ENCODE measurements around the gene PHPT1.
A peak's percentile ranks its signal among the peaks of the same experiment; 100 is the strongest.
"Not testable (repeated sequence)": the region's sequence is repeated elsewhere in the genome, so short reads cannot be mapped to it uniquely, and the experiment has no call there.

Gene PHPT1

DNA sequence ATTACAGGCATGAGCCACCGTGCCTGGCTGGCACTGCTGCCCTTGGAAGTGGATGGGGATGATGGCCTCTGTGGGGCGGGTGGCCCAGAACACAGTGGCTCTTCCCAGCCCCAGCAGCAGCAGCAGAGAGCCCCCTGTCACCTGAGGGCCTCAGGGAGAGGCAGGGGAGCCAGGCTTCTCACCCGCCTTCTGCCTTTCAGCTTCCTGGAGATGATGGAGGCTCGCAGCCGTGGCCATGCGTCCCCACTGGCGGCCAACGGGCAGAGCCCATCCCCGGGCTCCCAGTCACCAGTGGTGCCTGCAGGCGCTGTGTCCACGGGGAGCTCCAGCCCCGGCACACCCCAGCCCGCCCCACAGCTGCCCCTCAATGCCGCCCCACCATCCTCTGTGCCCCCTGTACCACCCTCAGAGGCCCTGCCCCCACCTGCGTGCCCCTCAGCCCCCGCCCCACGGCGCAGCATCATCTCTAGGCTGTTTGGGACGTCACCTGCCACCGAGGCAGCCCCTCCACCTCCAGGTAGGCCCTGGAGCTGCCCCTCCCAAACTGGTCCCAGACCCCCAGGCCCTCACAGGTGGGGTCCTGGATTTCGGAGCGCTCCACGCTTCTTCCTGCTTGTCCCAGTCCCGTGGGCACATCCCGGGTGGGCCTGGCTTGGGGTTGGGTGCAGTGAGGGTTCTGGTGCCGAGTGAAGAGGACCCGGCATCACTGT, 11.9 kb upstream of the PHPT1 start:
- no peak for DNase-seq (ENCODE audit: low read depth)

DNA sequence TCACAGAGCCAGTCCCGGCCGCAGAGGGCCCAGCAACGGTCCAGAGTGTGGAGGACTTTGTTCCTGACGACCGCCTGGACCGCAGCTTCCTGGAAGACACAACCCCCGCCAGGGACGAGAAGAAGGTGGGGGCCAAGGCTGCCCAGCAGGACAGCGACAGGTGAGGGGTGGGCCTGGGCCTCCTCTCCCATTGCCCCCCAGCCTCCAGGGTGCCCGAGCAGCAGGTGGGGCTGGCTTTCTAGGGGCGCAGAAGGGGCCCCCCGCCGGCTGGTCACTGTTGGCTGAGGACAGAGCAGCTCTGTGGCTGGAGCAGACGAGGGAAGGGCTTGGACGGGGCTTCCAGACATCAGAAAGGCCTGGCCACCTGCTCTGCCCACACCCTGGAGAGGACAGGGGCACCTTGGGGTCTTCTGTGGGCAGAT, 11.3 kb upstream of the PHPT1 start:
- DNase-seq (ENCODE audit: low read depth): not testable (repeated sequence)

DNA sequence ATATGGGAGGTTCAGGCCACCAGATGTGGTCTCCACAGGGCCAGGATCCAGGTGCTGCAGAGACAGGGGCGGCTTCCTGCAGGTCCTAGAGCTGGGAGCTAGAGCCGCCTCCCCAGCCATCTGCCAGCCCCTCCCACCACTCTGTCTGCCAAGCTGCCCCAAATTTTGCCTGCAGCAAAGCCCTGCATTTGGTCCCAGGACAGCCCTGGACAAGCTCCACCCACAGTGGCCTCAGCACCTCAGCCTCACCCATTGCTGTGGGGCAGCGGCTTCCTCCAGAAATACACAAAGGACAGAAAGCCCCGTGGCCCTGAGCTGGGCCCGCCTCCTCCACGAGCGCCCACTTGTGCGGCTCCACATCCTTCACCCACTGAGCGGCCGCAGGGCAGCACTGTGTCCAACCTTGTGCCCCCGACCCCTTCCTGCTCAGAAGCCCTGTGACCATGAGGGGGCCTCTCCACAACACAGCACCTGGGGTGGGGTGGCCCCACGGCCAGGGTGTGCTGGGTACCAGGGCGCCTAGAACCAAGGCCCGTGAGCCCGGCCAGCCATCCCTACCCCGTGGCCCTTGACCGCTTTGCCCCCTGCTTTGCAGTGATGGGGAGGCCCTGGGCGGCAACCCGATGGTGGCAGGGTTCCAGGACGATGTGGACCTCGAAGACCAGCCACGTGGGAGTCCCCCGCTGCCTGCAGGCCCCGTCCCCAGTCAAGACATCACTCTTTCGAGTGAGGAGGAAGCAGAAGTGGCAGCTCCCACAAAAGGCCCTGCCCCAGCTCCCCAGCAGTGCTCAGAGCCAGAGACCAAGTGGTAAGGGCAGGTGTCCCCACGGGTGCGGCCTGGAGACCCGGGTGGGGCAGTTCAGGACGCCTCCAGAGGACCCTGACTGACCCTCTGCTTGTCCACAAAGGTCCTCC, 10.6 kb upstream of the PHPT1 start:
- no peak for DNase-seq (ENCODE audit: low read depth)

GRCh38 chr9:136839229-136840139, 9.7 kb upstream of the PHPT1 start:
- no peak for DNase-seq (ENCODE audit: low read depth)

DNA sequence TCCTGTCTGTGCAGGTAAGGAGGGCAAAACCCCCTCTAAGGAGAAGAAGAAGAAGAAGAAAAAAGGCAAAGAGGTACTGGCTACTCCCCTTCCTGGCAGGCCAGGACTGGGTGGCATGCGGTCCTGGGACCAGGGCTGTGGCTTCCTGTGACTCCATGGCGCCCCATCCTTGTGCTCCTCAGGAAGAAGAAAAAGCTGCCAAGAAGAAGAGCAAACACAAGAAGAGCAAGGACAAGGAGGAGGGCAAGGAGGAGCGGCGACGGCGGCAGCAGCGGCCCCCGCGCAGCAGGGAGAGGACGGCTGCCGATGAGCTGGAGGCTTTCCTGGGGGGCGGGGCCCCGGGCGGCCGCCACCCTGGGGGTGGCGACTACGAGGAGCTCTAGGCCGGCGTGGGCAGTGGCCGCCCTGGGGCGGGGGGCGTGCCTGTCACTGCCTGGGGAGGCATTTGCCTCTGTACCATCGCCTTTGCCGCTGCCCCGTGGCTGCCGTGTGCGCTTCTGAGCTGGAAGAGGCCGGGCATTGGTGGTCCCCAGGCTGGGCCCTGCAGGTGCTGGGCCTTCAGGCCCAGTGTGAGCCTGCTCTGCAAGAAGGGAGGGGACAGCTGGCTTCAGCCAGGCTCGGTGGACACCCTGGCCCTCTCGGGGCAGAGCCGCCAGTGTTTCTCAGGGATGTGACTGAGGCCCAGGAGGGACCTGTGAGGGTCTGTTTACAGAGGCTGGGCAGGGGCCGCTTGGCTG, 8.9 kb upstream of the PHPT1 start:
- DNase-seq (ENCODE audit: low read depth): no peak

DNA sequence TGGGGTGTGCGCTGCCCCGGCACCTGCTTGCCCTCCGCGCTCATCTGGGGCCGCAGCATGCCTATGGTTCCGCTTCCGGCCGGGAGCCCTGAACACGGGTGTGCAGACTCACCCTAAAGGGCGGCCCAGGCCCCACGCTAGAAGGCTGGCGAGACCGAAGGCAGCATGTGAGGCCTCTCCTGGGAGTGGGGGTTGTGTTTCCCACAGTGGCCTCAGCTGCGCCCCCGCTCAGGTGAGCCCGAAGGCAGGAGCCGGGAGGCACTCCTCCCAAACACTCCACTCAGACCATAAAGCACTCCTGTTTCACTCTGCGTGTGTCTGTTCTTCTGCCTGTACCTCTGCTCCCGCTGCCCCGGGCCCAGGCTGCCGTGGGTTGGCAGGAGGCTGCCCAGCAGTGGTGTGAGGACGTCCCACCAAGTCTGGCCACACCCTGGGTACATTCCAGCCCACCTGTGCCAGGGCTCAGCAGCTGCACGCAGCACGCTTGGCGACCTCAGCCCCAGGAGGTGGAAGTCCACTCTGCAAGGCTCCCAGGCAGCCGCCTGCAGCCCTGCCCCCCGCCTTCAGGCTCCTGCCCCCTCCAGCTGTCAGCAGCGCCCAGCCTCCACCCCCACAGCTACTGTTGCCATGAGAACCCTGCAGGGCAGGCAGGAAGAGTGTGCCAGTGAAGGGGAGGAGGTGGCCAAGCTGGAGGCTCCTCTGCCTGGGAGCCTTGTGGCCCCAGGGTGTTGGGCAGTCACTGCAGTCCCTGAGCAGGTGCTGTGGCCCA, 8.1 kb upstream of the PHPT1 start:
- peak; percentile 75 for DNase-seq (ENCODE audit: low read depth)

- not testable (repeated sequence) for DNase-seq (ENCODE audit: low read depth)
Measured at GRCh38 chr9:136841646-136842379, 7.4 kb upstream of the PHPT1 start.

- DNase-seq (ENCODE audit: low read depth): peak; percentile 61
Measured at GRCh38 chr9:136842380-136842948, 6.7 kb upstream of the PHPT1 start, which contains the start of gene AJM1. AJM1 (plus strand) TSS chr9:136842478; CDS start chr9:136844415, 1,937 bp downstream.

GRCh38 chr9:136843159-136843800, 5.9 kb upstream of the PHPT1 start:
- DNase-seq (ENCODE audit: low read depth): not testable (repeated sequence)

DNA sequence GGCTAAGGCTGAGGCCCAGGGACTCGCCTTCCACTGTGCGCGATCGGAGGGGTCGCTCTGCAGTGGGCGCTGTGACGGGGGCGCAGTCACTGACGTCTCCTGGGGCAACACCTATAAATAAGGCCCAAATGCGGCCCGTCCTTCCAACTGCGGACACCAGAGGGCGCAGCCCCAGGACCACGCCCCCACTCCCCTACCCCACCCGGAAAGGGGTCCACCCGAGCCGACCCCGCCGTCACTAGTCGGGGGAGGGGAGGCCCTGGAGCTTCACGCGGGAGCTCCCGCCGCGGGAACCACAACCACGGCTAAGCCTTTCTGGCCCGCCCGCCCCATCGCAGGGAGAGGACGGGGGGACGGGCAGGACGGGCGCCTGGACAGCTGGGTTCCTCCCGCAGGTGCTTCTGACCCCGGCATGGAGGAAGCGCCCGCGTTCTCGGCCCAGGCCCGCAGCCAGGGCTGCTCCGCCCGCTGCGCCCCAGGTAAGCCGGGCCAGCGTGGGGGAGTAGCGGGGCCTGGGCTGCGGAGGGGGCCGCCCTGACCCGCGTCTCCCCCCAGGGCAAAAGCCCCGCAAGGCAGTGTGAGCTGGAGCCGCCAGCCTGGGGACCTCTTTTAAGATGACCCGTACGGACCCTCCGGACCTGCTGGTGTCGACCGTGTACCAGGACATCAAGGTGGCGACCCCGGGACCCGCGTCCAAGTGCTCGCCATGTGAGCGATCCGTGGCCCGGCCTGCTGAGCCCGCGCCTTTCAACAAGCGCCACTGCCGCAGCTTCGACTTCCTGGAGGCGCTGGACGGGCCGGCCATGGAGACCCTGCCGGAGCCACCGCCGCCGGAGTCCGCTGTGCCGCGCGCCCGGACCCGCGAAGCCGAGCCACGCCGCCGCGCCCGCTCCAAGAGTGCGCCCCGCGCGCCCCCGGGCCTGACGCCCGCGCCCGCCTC, 5.1 kb upstream of the PHPT1 start:
- not testable (repeated sequence) for DNase-seq (ENCODE audit: low read depth)

- DNase-seq (ENCODE audit: low read depth): no peak
Measured at GRCh38 chr9:136844761-136845464, 4.3 kb upstream of the PHPT1 start.

GRCh38 chr9:136845465-136846260, 3.5 kb upstream of the PHPT1 start:
- no peak for DNase-seq (ENCODE audit: low read depth)

DNA sequence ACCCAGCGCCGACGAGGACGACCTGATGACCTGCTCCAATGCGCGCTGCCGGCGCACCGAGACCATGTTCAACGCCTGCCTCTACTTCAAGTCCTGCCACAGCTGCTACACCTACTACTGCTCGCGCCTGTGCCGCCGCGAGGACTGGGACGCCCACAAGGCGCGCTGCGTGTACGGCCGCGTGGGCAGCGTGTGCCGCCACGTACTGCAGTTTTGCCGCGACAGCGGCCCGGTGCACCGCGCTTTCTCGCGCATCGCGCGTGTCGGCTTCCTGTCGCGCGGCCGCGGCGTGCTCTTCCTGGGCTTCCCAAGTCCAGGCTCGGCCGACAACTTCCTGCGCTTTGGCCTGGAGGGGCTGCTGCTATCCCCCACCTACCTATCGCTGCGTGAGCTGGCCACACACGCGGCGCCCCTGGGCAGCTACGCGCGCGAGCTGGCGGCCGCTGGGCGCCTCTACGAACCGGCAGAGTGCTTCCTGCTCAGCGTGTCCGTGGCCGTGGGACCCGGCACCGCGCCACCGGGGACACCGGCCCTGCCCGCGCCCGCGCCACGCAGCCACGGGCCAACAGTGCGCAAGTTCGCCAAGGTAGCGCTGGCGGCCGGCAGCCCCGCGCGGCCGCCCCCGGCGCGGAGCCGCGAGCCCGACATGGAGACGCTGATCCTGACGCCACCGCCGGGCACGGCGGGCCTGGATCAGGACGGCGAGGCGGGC, 2.7 kb upstream of the PHPT1 start:
- DNase-seq (ENCODE audit: low read depth): no peak

DNA sequence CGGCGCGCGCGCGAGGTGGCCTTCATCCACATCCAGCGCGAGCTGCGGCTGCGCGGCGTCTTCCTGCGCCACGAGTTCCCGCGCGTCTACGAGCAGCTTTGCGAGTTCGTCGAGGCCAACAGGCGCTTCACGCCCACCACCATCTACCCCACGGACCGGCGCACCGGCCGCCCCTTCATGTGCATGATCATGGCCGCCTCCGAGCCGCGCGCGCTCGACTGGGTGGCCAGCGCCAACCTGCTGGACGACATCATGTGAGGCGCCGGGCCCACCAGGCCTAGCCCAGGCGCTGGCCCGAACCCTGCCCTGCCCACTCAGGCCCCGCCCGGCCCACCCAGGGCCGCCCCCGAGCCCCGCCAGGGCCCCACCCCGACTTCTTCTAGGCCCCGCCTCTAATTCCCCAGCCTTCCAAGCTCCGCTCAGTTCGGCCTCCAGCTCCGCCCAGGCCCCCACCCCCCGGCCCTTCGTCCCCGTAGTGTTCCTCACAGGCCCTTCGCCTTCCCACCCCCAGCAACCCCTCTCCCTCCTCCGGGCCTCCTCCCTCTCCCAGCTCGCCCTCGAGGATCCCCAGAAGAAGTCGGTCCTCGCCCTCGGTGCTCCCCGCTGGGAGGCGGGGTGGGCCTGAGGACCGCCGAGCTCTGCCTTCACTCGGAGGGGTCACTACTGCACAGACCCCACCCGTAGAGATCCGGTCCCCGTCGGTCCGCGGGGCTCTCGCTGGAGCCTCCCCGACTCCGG, 2.0 kb upstream of the PHPT1 start:
- peak; percentile 61 for DNase-seq (ENCODE audit: low read depth)

GRCh38 chr9:136847826-136848392, 1.3 kb upstream of the PHPT1 start:
- DNase-seq (ENCODE audit: low read depth): peak; percentile 78
